Hepatocyte (in vitro differentiated cells): ENCODE data around the gene LMOD2. TPM values are rescaled to one million over a fixed set of nuclear protein-coding genes. Genes with fewer than 3 reads are reported as not detected.

Experiments used
- DNase-seq: peaks from one replicate; pipeline ENCODE4 v3.0.0-alpha.2; 2016; ENCODE audit warnings: low spot score
- H2AFZ ChIP-seq: fragments of 200-600 bp; sonication (generic); 2 replicates; pipeline ENCODE4 v1.6.0; 2016; ENCODE audit warnings: antibody characterized with exemption, mild to moderate bottlenecking
- H3K27ac ChIP-seq: fragments of 200-600 bp; sonication (generic); 2 replicates; pipeline ENCODE4 v1.5.1; 2016; ENCODE audit warnings: mild to moderate bottlenecking
- H3K27me3 ChIP-seq: fragments of 200-600 bp; sonication (generic); 2 replicates; pipeline ENCODE4 v1.6.1; 2016
- H3K36me3 ChIP-seq: fragments of 200-600 bp; sonication (generic); replicated peaks from 2 replicates; pipeline ENCODE4 v1.5.1; 2016; ENCODE audit warnings: low read depth; ENCODE audit not compliant: insufficient read depth
- H3K4me1 ChIP-seq: fragments of 200-600 bp; sonication (generic); 2 replicates; pipeline ENCODE4 v1.5.1; 2016; ENCODE audit warnings: mild to moderate bottlenecking, moderate library complexity; ENCODE audit not compliant: insufficient read depth
- H3K4me2 ChIP-seq: fragments of 200-600 bp; sonication (generic); 2 replicates; pipeline ENCODE4 v1.6.0; 2016
- H3K4me3 ChIP-seq: fragments of 200-600 bp; sonication (generic); 2 replicates; pipeline ENCODE4 v1.5.1; 2016; ENCODE audit warnings: mild to moderate bottlenecking
- H3K79me2 ChIP-seq: fragments of 200-600 bp; sonication (generic); 2 replicates; pipeline ENCODE4 v1.6.0; 2017; ENCODE audit warnings: mild to moderate bottlenecking
- H3K9me2 ChIP-seq: fragments of 200-600 bp; sonication (generic); replicated peaks from 2 replicates; pipeline ENCODE4 v1.6.0; 2017; ENCODE audit warnings: mild to moderate bottlenecking; ENCODE audit not compliant: insufficient read depth
- H3K9me3 ChIP-seq: fragments of 200-600 bp; sonication (generic); 2 replicates; pipeline ENCODE4 v1.5.1; 2016; ENCODE audit warnings: low read depth, mild to moderate bottlenecking
- H4K20me1 ChIP-seq: fragments of 200-600 bp; sonication (generic); 2 replicates; pipeline ENCODE4 v1.6.0; 2016; ENCODE audit warnings: mild to moderate bottlenecking; ENCODE audit not compliant: insufficient read depth, poor library complexity, severe bottlenecking
- EZH2 ChIP-seq: fragments of 200-600 bp; sonication (generic); IDR thresholded peaks from 2 replicates; pipeline ENCODE4 v1.6.1; 2016; ENCODE audit warnings: antibody characterized with exemption, mild to moderate bottlenecking, borderline replicate concordance
- EZH2phosphoT487 ChIP-seq: fragments of 200-600 bp; sonication (generic); IDR thresholded peaks from one replicate; pipeline ENCODE4 v1.6.1; 2018; ENCODE audit warnings: antibody characterized with exemption, mild to moderate bottlenecking, low read depth, moderate library complexity; ENCODE audit not compliant: unreplicated experiment, severe bottlenecking
- WGBS: methylation state at CpG from one replicate; pipeline ENCODE4 v1.1.6; 2016; ENCODE audit warnings: low lambda C conversion rate; ENCODE audit errors: missing lambda C conversion rate; 5-methylcytosine and 5-hydroxymethylcytosine counted together
- polyA plus RNA-seq: library from polyadenylated mRNA; unstranded; fragments of >200 nt; fragmentation: Nextera tagmentation; extraction: Ambion mirVana; gene quantifications from 2 replicates; pipeline ENCODE4 v1.2.1, GENCODE V29; 2016
- total RNA-seq: library from RNA; depleted of rRNA; stranded (reverse); fragments of >200 nt; gene quantifications from 2 replicates; pipeline ENCODE4 v1.2.3, GENCODE V29; 2014
- TF ChIP-seq, protein P1 (sequence below): fragments of 200-600 bp; sonication (generic); IDR thresholded peaks from 2 replicates; pipeline ENCODE4 v1.5.1; 2016; ENCODE audit warnings: antibody characterized with exemption, mild to moderate bottlenecking; ENCODE audit not compliant: poor library complexity

Gene LMOD2
- total and polyA plus RNA-seq, 2 experiments from 2014 or later, result not detected

DNA sequence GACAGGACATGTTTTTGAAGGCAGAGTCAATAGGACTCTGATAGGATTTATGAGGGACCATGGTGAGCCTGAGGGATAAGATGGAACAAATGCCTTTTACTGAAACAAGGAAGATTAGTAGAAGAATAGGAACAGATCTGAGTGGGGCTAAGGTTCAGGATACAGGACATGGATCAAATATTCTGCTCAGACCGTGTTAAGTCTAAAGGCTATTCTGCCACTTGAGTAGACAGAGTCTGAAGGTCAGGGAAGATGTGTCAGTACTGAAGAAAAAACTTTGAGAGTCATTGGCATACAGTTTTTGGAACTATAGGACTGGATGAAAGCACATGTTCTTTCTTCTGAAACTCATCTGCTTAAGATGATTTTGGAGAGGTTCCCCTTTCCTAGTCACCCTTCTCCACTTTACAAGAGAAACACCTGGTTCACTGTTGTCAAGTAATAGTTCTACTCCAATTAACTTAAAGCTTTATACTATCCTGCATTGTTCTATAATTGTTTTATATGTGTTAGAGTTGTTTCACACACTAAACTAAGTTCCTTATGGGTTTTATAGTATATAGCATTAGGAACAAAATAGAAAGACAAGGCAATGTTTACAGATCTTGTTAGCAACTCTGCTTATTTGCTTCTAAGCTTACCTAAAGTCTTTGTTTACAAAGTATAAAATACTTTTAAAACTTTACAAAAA, 49.7 kb downstream of the LMOD2 start:
- Histone ChIP-seq H3K9me3 (no peaks in the 10 kb centered on the region), H2AFZ (no peak overlapping the region), H3K4me3 (no peak overlapping the region), H3K4me1 (peaks cover 7% of the 10 kb centered on the region), H3K27ac (no peak overlapping the region), H3K79me2 (peaks cover 46% of the 10 kb centered on the region), H3K4me2 (no peak overlapping the region), H4K20me1 (peaks cover 6% of the 10 kb centered on the region), H3K27me3 (no peaks in the 10 kb centered on the region), H3K9me2 (no peaks in the 10 kb centered on the region), H3K36me3 (no peaks in the 10 kb centered on the region)
- WGBS, result 58% methylated on average over 1 of the region's 1 CpG
- TF ChIP-seq EZH2, result no peak
- TF ChIP-seq, protein P1, sequence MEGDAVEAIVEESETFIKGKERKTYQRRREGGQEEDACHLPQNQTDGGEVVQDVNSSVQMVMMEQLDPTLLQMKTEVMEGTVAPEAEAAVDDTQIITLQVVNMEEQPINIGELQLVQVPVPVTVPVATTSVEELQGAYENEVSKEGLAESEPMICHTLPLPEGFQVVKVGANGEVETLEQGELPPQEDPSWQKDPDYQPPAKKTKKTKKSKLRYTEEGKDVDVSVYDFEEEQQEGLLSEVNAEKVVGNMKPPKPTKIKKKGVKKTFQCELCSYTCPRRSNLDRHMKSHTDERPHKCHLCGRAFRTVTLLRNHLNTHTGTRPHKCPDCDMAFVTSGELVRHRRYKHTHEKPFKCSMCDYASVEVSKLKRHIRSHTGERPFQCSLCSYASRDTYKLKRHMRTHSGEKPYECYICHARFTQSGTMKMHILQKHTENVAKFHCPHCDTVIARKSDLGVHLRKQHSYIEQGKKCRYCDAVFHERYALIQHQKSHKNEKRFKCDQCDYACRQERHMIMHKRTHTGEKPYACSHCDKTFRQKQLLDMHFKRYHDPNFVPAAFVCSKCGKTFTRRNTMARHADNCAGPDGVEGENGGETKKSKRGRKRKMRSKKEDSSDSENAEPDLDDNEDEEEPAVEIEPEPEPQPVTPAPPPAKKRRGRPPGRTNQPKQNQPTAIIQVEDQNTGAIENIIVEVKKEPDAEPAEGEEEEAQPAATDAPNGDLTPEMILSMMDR, result no peak
- no peak for TF ChIP-seq EZH2phosphoT487
- DNase-seq, result no peak

GRCh38 chr7:123709525-123709924, 53.9 kb downstream of the LMOD2 start:
- H3K79me2 ChIP-seq, result peaks cover 79% of the 10 kb centered on the region
- 50% methylated on average over 2 of the region's 2 CpGs for WGBS
- peaks cover 26% of the 10 kb centered on the region for H4K20me1 ChIP-seq

DNA sequence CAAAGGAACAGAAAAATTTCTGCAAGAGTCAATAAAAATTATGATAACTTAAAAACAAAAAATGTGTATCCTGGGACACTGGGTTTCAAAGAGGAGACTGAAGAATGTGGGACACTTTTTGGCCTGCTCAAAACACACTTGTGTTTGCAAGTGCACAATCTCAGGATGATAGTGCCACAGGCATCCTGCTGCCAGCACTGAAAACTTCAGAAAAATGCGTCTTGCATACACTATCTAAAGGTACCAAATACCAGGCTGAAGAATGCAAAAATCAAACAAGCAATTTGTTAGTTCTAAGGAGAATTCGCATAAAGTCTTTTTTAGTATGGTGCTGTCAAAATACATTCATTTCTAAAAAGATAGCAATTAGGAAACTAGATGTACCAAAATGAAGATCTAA, 55.0 kb downstream of the LMOD2 start:
- H3K9me3 ChIP-seq, result no peaks in the 10 kb centered on the region
- 66% methylated on average over 2 of the region's 2 CpGs for WGBS
- peaks cover 37% of the 10 kb centered on the region for H4K20me1 ChIP-seq
- H3K27ac ChIP-seq, result no peak overlapping the region
- H3K36me3 ChIP-seq, result no peaks in the 10 kb centered on the region
- H3K4me2 ChIP-seq, result no peak overlapping the region
- no peak for TF ChIP-seq EZH2
- no peak for TF ChIP-seq EZH2phosphoT487
- TF ChIP-seq, protein P1, result no peak
- H3K27me3 ChIP-seq, result no peaks in the 10 kb centered on the region
- no peak overlapping the region for H2AFZ ChIP-seq
- H3K79me2 ChIP-seq, result peaks cover 90% of the 10 kb centered on the region
- H3K9me2 ChIP-seq, result no peaks in the 10 kb centered on the region
- H3K4me3 ChIP-seq, result no peak overlapping the region
- no peak for DNase-seq
- H3K4me1 ChIP-seq, result peaks cover 13% of the 10 kb centered on the region

More at GRCh38 chr7:123709525-123709924, 53.9 kb downstream of the LMOD2 start:
- Histone ChIP-seq H3K27me3 (no peaks in the 10 kb centered on the region), H3K4me2 (peak overlapping the region; percentile 12), H3K9me3 (no peaks in the 10 kb centered on the region), H3K4me1 (peaks cover 13% of the 10 kb centered on the region), H3K27ac (no peak overlapping the region), H3K9me2 (no peaks in the 10 kb centered on the region), H3K4me3 (no peak overlapping the region), H2AFZ (no peak overlapping the region), H3K36me3 (no peaks in the 10 kb centered on the region)
- DNase-seq, result no peak
- TF ChIP-seq EZH2phosphoT487 (no peak), EZH2 (no peak)
- TF ChIP-seq, protein P1, result no peak
